Fibroblast of pulmonary artery (primary cell): ENCODE measurements around the gene PTPRJ.
A peak's percentile ranks its signal among the peaks of the same experiment; 100 is the strongest.
"Not testable (repeated sequence)": the region's sequence is repeated elsewhere in the genome, so short reads cannot be mapped to it uniquely, and the experiment has no call there.

ENCODE experiments used
- DNase-seq: peaks from one replicate; pipeline ENCODE4 v3.0.0-alpha.2; 2010; ENCODE audit warnings: low read depth
- H3K4me3 ChIP-seq: replicated peaks from 2 replicates; pipeline ENCODE4 v1.5.1; 2011; ENCODE audit warnings: low read depth, mild to moderate bottlenecking, control low read depth, low read length, moderate library complexity
- TF ChIP-seq, protein P1 (sequence below): IDR thresholded peaks from 2 replicates; pipeline ENCODE4 v1.5.1; 2011; ENCODE audit warnings: mild to moderate bottlenecking, control low read depth, low read length, inconsistent platforms; ENCODE audit errors: missing control alignments

The PTPRJ gene

DNA sequence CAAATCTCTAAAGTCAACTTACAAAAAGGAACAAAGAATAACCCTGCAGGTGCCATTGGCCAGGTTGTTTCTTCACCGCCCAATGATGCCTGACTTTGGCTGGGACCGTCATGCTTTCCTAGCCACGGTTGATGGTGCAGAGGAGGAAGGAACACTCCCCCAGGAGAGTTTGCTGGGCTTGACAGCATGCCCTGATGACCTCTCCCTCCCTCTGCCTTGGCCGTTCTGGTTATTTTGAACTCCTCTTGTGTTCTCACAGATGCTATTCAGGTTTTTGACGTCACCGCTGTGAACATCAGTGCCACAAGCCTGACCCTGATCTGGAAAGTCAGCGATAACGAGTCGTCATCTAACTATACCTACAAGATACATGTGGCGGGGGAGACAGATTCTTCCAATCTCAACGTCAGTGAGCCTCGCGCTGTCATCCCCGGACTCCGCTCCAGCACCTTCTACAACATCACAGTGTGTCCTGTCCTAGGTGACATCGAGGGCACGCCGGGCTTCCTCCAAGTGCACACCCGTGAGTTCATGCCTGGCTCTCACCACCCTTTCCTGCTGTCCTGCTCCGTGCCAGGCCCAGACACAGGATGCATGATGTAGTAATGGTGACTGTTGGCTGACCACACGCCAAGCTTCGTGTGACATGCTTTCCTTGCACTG is 147.3 kb downstream of the PTPRJ start:
- DNase-seq, result no peak
- no peak overlapping the region for H3K4me3 ChIP-seq
- TF ChIP-seq, protein P1, sequence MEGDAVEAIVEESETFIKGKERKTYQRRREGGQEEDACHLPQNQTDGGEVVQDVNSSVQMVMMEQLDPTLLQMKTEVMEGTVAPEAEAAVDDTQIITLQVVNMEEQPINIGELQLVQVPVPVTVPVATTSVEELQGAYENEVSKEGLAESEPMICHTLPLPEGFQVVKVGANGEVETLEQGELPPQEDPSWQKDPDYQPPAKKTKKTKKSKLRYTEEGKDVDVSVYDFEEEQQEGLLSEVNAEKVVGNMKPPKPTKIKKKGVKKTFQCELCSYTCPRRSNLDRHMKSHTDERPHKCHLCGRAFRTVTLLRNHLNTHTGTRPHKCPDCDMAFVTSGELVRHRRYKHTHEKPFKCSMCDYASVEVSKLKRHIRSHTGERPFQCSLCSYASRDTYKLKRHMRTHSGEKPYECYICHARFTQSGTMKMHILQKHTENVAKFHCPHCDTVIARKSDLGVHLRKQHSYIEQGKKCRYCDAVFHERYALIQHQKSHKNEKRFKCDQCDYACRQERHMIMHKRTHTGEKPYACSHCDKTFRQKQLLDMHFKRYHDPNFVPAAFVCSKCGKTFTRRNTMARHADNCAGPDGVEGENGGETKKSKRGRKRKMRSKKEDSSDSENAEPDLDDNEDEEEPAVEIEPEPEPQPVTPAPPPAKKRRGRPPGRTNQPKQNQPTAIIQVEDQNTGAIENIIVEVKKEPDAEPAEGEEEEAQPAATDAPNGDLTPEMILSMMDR, result no peak

DNA sequence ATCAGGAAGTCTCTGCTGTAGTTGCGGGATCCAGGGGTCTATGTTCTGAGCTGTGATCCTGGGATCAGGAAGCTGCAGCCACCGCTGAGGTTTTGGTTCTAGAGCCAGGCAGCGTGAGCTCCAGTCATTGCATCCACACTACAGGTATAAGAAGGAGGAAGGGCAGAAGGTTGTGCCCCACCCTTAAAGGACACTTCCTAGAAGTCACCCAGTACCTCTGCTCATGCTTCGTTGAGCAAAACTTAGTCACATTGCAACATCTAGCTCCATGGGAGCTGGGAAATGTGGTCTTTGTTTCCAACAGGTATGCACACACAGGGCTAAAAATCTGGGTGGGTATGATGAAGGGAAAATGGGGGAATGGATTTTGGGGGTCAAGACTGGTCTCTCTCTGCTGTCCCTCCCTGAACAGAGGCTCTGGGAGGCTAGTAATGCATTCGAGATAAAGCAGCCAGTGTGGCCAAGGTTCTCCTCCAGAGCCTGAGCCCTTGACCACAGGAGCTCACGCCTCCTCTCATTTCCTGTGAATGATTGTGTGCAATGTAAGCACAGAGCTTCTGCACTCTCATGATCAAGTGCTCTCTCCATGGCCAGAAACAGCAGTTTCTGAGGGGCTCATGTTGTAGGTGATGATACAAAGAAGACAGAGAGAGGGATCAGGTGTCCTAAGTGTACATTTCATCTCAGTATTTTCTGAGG is 149.5 kb downstream of the PTPRJ start:
- no peak overlapping the region for H3K4me3 ChIP-seq
- no peak for DNase-seq
- TF ChIP-seq, protein P1, result no peak

DNA sequence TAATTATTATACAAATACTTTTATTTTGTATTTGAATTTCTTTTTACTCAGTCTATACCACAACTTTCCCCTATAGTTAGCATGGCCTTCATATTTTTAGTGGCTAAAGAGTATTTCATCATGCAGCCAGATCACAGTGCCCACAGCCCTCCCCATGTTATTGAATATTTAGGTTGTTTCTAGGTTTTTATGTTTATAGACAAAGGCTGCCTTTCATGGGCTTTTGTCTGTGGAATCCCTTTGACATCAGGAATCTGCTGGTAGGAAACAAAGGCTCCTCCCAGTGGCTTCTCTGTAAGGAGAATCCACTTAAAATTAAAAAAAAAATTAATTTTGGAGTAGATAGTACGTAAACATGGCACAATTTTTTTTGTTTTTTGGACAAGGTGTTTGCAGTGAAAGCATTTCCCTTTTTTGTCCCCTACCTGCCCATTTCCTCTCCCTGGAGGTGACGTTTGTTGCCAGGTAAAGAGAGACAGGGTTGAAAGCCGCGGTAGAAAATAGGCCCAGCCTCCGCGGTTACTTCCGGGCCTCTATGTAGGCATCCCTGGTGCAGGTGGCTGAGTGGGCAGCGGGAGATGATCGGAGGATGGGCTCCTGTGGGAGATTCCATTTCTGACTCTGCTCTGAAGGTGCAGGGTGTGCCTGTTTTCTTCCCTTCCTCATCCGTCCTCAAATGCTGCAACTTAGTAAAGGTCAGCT is 154.0 kb downstream of the PTPRJ start:
- TF ChIP-seq, protein P1, result no peak
- no peak for DNase-seq
- H3K4me3 ChIP-seq, result no peak overlapping the region

DNA sequence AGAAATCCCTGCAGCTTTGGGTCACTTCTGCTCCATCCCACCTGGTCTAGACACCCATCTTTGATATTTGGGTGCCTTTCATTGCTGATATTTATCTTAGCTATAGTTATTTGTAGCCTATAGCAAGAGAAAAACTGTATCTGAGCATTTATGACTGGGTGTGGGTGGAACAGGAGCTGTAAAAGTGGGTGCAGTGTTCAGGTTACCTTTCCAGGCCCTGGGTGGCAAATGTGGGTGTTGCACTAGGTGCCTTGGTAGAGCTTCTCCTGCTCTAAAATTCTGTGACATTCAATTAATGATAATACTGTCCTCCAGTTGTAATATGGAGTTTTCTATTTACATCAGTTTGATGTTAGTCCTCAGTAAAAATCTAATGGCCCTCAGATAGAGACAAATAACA is 157.9 kb downstream of the PTPRJ start:
- DNase-seq, result no peak
- no peak overlapping the region for H3K4me3 ChIP-seq
- TF ChIP-seq, protein P1, result no peak

DNA sequence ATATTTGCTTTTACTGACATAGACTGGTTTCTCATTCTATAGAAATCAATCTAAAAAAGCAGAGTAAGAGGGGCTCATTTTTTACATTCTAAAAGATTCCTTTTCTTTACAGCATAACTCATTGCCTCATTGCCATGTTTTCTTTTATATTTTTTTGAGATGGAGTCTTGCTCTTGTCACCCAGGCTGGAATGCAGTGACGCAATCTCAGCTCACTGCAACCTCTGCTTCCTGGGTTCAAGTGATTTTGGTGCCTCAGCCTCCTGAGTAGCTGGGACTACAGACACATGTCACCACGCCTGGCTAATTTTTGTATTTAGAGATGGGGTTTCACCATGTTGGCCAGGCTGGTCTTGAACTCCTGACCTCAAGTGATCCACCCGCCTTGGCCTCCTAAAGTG is 159.5 kb downstream of the PTPRJ start:
- not testable (repeated sequence) for H3K4me3 ChIP-seq, DNase-seq

DNA sequence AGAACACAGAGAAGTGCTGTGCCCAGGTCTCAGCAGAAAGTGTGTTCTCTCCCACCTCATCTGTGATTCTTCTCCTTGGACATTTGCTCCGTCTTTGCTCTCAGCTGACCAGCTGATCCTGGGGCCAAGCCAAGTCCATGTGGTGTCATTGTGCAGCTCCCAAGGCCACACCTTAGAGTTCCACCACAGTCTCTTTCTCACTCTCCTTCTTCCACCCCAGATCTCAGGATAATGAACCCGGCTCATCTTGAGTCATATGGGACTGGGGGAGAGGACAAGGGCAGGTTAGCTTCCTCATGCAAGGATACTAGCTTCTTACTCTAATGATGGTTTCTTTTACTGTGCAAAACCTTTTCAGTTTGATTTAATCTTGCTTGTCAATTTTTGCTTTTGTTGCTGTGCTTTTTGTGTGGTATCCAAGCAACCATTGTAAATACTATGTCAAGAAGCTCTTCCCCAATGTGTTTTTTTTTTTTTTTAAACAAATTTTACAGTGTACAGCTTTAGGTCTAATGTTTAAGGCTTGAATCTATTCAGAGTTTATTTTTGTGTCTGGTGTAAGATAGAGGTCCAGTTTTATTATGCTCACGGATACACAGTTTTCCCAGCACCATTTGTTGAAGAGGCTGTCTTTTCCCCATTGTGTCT is 161.2 kb downstream of the PTPRJ start:
- H3K4me3 ChIP-seq, result no peak overlapping the region
- DNase-seq, result peak; percentile 44

More for the DNA sequence above, 161.2 kb downstream of the PTPRJ start:
- TF ChIP-seq, protein P1, result no peak
